ENCODE results near the gene MMEL1.

The MMEL1 gene

GRCh38 chr1:2597441-2598328 lies 35.1 kb downstream of the MMEL1 start:
- ATAC-seq (ENCODE audit: low read depth) (no peak), DNase-seq (ENCODE audit: low spot score in 2 of 2) (no peak)
- Mint-ChIP-seq H3K4me3 (no peak overlapping the region), H3K9me3 (peaks cover 4% of the 10 kb centered on the region), H3K4me1 (peaks cover 11% of the 10 kb centered on the region), H3K27ac (no peak overlapping the region), H3K27me3 (peaks cover 16% of the 10 kb centered on the region), H3K36me3 (peaks cover 3% of the 10 kb centered on the region)

GRCh38 chr1:2596530-2597333 lies 36.1 kb downstream of the MMEL1 start:
- peaks cover 3% of the 10 kb centered on the region for H3K36me3 Mint-ChIP-seq
- peak; percentile 35 for ATAC-seq (ENCODE audit: low read depth)
- H3K9me3 Mint-ChIP-seq, result peaks cover 4% of the 10 kb centered on the region
- H3K4me1 Mint-ChIP-seq, result peaks cover 13% of the 10 kb centered on the region
- H3K4me3 Mint-ChIP-seq, result no peak overlapping the region
- H3K27ac Mint-ChIP-seq, result no peak overlapping the region
- DNase-seq (ENCODE audit: low spot score in 2 of 2), result no peak
- H3K27me3 Mint-ChIP-seq, result peaks cover 12% of the 10 kb centered on the region

- Mint-ChIP-seq H3K4me1 (peaks cover 14% of the 10 kb centered on the region), H3K4me3 (no peak overlapping the region), H3K27me3 (peaks cover 13% of the 10 kb centered on the region), H3K36me3 (peaks cover 3% of the 10 kb centered on the region), H3K27ac (no peak overlapping the region), H3K9me3 (peaks cover 4% of the 10 kb centered on the region)
- ATAC-seq (ENCODE audit: low read depth) (no peak), DNase-seq (ENCODE audit: low spot score in 2 of 2) (no peak)
Observed at GRCh38 chr1:2595812-2596529, 36.8 kb downstream of the MMEL1 start.

- DNase-seq (ENCODE audit: low spot score in 2 of 2) (no peak), ATAC-seq (ENCODE audit: low read depth) (no peak)
- H3K9me3 Mint-ChIP-seq, result peaks cover 4% of the 10 kb centered on the region
- H3K4me1 Mint-ChIP-seq, result peaks cover 14% of the 10 kb centered on the region
- H3K27ac Mint-ChIP-seq, result no peak overlapping the region
- H3K36me3 Mint-ChIP-seq, result peaks cover 3% of the 10 kb centered on the region
- no peak overlapping the region for H3K4me3 Mint-ChIP-seq
- peaks cover 13% of the 10 kb centered on the region for H3K27me3 Mint-ChIP-seq
Observed at GRCh38 chr1:2595261-2595811, 37.5 kb downstream of the MMEL1 start.

- ATAC-seq (ENCODE audit: low read depth) (no peak), DNase-seq (ENCODE audit: low spot score in 2 of 2) (no peak)
- Mint-ChIP-seq H3K9me3 (peaks cover 4% of the 10 kb centered on the region), H3K27ac (no peak overlapping the region), H3K4me1 (peaks cover 14% of the 10 kb centered on the region), H3K4me3 (no peak overlapping the region), H3K27me3 (peaks cover 13% of the 10 kb centered on the region), H3K36me3 (peaks cover 3% of the 10 kb centered on the region)
Observed at GRCh38 chr1:2594641-2595131, 38.1 kb downstream of the MMEL1 start.

- DNase-seq (ENCODE audit: low spot score in 2 of 2), result no peak
- H3K27ac Mint-ChIP-seq, result no peak overlapping the region
- H3K4me1 Mint-ChIP-seq, result peaks cover 14% of the 10 kb centered on the region
- no peak overlapping the region for H3K4me3 Mint-ChIP-seq
- peaks cover 4% of the 10 kb centered on the region for H3K9me3 Mint-ChIP-seq
- peaks cover 3% of the 10 kb centered on the region for H3K36me3 Mint-ChIP-seq
- no peak for ATAC-seq (ENCODE audit: low read depth)
- H3K27me3 Mint-ChIP-seq, result peaks cover 13% of the 10 kb centered on the region
Observed at GRCh38 chr1:2594001-2594640, 38.7 kb downstream of the MMEL1 start.

- H3K9me3 Mint-ChIP-seq, result no peaks in the 10 kb centered on the region
Observed at GRCh38 chr1:2593251-2593878, 39.5 kb downstream of the MMEL1 start.

GRCh38 chr1:2592672-2593071 lies 40.1 kb downstream of the MMEL1 start:
- DNase-seq (ENCODE audit: low spot score in 2 of 2), result no peak
- H3K27me3 Mint-ChIP-seq, result peaks cover 10% of the 10 kb centered on the region
- H3K36me3 Mint-ChIP-seq, result no peaks in the 10 kb centered on the region
- no peak overlapping the region for H3K4me3 Mint-ChIP-seq
- no peak overlapping the region for H3K27ac Mint-ChIP-seq
- H3K9me3 Mint-ChIP-seq, result no peaks in the 10 kb centered on the region
- ATAC-seq (ENCODE audit: low read depth), result no peak
- peaks cover 13% of the 10 kb centered on the region for H3K4me1 Mint-ChIP-seq

More at GRCh38 chr1:2593251-2593878, 39.5 kb downstream of the MMEL1 start:
- Mint-ChIP-seq H3K27me3 (peaks cover 11% of the 10 kb centered on the region), H3K4me1 (peaks cover 14% of the 10 kb centered on the region), H3K36me3 (no peaks in the 10 kb centered on the region), H3K4me3 (no peak overlapping the region), H3K27ac (no peak overlapping the region)
- no peak for ATAC-seq (ENCODE audit: low read depth)
- no peak for DNase-seq (ENCODE audit: low spot score in 2 of 2)

GRCh38 chr1:2591581-2592261 lies 41.1 kb downstream of the MMEL1 start:
- ATAC-seq (ENCODE audit: low read depth), result no peak
- no peak overlapping the region for H3K27ac Mint-ChIP-seq
- H3K4me1 Mint-ChIP-seq, result peaks cover 9% of the 10 kb centered on the region

GRCh38 chr1:2591233-2591580 lies 41.6 kb downstream of the MMEL1 start:
- DNase-seq (ENCODE audit: low spot score in 2 of 2) (no peak), ATAC-seq (ENCODE audit: low read depth) (no peak)
- H3K9me3 Mint-ChIP-seq, result no peaks in the 10 kb centered on the region
- H3K27ac Mint-ChIP-seq, result no peak overlapping the region
- no peak overlapping the region for H3K4me3 Mint-ChIP-seq
- peaks cover 4% of the 10 kb centered on the region for H3K27me3 Mint-ChIP-seq
- peaks cover 9% of the 10 kb centered on the region for H3K4me1 Mint-ChIP-seq
- no peaks in the 10 kb centered on the region for H3K36me3 Mint-ChIP-seq

More at GRCh38 chr1:2591581-2592261, 41.1 kb downstream of the MMEL1 start:
- Mint-ChIP-seq H3K36me3 (no peaks in the 10 kb centered on the region), H3K27me3 (peaks cover 4% of the 10 kb centered on the region), H3K9me3 (no peaks in the 10 kb centered on the region), H3K4me3 (no peak overlapping the region)
- DNase-seq (ENCODE audit: low spot score in 2 of 2), result no peak

- peaks cover 9% of the 10 kb centered on the region for H3K4me1 Mint-ChIP-seq
- H3K36me3 Mint-ChIP-seq, result no peaks in the 10 kb centered on the region
- no peaks in the 10 kb centered on the region for H3K9me3 Mint-ChIP-seq
- no peak overlapping the region for H3K27ac Mint-ChIP-seq
- H3K27me3 Mint-ChIP-seq, result peaks cover 4% of the 10 kb centered on the region
- ATAC-seq (ENCODE audit: low read depth), result no peak
- no peak overlapping the region for H3K4me3 Mint-ChIP-seq
- DNase-seq (ENCODE audit: low spot score in 2 of 2), result no peak
Observed at GRCh38 chr1:2590233-2591141, 42.3 kb downstream of the MMEL1 start.
